GM19193 (cell line): ENCODE data around the gene FBLN2.

Experiments used
- POLR2A ChIP-seq: IDR thresholded peaks from 4 replicates; pipeline ENCODE4 v1.6.1; 2011; ENCODE audit not compliant: insufficient read depth, insufficient read length; ENCODE audit errors: extremely low read depth

FBLN2 gene

GRCh38 chr3:13620281-13620680, 71.4 kb downstream of the FBLN2 start:
- TF ChIP-seq POLR2A = no peak

- no peak for TF ChIP-seq POLR2A
Measured at GRCh38 chr3:13620776-13621365, 71.9 kb downstream of the FBLN2 start.

GRCh38 chr3:13621381-13622221, 72.7 kb downstream of the FBLN2 start:
- TF ChIP-seq POLR2A = no peak

DNA sequence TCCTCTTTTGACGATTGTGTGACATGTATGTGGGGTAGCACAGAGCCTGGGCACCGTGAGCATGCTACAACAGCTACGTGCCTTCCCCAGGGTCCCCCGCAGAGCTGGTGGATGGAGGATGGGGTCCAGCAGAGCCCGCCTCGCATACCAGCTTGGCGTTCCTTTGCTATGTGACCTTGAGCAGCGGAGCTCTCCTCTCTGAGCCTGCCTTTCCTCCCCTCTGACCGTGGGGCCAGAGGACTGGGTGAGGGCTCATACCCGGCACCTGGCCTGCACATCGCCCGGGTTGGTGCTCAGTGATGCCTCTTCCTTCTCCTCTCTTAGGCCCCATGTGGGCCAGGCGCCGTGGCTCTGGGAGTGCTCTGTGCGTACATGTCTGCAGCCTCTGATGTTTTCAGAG, 73.4 kb downstream of the FBLN2 start:
- TF ChIP-seq POLR2A = no peak

DNA sequence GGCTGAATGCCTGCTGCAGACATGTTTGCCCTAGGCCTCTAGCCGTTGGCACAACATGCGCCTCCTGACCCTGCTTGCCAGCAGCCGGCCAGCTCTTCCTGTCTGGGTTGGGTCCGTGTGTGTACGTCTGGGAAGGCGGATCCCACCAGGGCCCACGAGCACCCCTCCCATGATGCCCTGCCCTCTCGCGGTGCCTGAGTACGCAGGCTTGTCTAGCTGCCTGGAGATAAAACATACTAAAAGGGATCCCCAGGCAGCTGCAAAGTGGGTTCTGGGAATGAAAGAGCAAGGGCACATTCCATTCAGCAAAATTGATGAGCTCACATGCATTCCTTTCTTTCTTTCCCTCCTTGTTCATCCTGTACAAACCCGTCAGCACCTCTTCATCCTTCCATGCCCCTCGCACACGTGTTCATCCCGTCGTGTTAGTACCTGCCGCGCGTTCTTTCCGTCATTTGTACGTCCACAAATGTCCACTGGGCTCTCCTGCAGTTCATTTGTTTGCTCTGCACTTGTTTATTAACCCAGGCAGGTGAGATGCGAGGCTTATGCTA, 74.3 kb downstream of the FBLN2 start:
- no peak for TF ChIP-seq POLR2A

DNA sequence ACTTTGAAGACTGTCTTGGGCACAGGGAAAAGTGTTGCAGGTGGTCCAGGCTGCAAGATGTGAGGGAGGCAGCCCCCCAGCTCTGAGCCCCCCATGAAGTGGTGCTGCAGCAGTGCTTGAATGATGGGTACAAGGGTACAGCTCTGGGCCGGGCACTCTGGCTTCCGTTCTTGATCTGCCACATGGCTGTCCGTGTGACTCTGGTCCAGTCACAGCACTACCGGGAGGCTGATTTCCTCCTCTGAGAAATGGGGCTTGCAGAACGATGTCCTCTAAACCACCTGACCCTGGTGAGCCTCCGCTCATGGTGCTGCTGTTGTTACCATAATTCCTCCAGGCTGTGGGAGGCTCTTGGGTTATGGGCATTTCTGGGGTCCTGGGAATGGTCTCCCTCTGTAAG, 75.1 kb downstream of the FBLN2 start:
- no peak for TF ChIP-seq POLR2A

GRCh38 chr3:13624671-13625125, 75.8 kb downstream of the FBLN2 start:
- no peak for TF ChIP-seq POLR2A

DNA sequence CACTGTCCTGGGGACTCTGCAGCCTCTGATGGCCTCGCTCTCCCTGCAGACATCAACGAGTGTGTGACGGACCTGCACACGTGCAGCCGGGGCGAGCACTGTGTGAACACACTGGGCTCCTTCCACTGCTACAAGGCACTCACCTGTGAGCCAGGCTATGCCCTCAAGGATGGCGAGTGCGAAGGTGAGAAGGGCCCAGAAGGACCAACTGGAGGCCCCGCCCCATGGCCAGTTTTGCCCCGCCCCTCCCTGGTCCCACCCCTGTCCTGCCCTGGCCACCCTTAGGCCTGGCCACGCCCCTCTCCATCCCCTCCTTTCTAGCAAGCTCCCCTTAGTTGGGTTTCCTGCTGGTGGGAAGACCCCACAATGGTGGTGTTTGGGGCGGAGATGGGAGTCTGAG, 77.5 kb downstream of the FBLN2 start:
- no peak for TF ChIP-seq POLR2A

DNA sequence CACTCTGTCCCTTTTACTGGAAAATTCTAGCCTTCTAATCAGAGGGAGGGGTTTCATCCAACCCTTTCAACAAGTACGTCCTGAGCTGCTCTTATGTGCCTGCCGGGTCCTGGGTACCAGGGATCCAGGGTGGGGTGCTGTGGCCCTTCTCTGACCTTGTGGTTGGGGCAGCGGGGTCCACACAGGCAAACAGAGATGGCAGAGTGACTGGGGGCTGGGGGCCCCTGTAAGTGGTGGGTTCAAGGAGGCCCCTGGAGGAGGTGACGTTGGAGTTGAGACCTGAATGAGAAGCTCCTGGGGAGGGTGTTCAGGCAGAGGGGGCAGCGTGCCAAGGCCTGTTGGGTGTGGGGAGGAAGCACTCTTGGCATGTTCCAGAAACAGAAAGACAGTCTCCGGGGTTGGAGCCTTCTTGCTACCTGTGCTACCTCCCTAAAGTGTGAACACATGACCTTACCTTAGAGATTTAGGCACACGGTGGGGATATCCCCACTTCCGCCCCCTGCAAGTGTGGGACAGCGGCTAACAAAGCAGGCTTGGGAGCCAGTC, 78.1 kb downstream of the FBLN2 start:
- TF ChIP-seq POLR2A = no peak

DNA sequence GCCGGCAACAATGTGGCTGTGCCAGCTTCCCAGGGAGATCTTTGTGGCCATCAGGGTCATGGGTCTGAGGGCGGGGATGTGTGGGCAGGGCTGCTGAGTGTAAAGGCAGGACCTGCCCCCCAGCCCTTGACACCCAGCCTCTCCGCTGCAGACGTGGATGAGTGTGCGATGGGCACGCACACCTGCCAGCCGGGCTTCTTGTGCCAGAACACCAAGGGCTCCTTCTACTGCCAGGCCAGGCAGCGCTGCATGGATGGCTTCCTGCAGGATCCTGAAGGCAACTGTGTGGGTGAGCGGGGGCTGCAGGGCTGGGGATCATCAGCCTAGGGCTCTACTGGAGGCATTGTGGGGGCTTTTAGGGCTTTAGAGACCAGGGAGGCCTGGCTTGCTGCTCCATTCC, 78.8 kb downstream of the FBLN2 start:
- no peak for TF ChIP-seq POLR2A

DNA sequence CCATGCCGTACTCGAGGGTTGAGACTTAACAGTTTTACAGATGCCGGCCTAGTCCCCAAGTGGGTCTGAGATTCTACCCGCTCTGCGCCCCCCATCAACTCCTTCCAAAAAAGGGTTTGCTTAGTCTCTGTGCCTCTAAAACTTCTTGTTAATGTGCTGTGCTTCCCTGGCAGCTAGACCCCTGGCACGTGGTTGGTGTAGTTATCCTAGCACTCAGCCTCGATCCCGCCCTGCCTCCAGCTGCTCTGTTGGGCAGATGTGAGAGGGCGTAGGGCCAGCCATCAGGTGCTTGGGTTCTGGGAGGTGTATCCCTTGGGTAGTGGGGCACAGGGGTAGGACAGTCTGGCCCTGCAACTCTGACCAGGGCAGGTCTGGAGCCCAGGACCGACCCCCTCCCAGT, 79.5 kb downstream of the FBLN2 start:
- no peak for TF ChIP-seq POLR2A

DNA sequence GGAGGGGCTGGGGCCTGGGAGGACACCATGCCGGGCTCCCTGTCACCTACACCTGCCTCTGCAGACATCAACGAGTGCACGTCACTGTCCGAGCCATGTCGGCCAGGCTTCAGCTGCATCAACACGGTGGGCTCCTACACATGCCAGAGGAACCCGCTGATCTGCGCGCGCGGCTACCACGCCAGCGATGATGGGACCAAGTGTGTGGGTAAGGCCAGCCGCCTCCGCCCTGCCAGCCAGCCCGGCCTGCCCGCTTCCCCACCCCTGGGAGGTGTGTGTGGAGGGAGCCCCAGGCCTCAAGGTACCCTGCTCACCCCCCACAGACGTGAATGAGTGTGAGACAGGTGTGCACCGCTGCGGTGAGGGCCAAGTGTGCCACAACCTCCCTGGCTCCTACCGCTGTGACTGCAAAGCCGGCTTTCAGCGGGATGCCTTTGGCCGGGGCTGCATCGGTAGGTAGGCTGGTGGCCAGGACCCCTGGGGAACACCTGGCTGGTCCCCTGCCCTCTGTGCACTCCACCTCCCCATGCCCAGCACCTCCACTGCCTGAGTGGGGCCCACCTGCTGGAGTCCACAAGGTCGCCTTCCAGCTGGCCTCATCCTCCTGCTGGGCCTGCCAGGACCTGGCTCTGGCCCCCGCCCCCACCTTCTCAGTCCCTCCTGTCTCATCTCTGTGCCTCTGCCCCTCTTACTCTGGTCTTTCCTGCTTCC, 80.1 kb downstream of the FBLN2 start:
- no peak for TF ChIP-seq POLR2A

DNA sequence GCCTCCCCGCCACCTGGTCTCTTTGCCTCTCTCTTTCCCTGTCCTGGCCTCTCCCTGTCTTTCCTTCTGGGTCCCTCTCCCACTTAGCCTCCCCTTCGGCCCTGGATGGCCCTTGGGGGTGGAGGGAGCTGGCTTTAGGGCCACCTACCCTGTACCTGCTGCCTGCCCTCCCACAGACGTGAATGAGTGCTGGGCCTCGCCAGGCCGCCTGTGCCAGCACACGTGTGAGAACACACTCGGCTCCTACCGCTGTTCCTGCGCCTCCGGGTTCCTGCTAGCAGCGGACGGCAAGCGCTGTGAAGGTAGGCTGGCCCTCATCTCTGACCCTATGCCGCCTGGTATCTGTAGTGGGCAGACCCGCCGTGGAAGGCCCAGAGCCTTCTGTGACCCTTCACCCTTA, 80.7 kb downstream of the FBLN2 start:
- TF ChIP-seq POLR2A = no peak

GRCh38 chr3:13631256-13631655, 82.3 kb downstream of the FBLN2 start:
- no peak for TF ChIP-seq POLR2A

DNA sequence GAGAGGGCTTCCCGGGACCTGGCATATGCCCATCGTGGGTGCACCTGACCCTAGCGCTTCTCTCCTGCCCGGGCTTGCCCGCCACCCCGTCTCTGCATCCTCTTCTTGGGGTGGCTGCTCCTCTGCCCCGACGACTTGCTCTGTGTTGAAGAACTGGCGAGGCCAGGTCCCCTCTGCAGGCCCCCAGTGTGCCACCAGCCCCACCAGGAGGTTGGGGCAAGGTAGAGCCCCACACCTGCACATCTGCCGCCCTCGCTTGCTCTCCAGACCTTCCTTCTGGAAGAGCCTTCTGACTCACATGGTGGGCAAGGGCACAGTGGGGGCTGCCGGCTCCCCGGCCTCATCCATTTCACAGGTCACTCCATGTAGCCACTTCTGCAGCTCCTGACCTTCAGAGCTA, 84.3 kb downstream of the FBLN2 start:
- TF ChIP-seq POLR2A = no peak
